Hippocampal formation (tissue), 2 donors: ENCODE data around the gene PBX2.
"Not testable (repeated sequence)": the region's sequence is repeated elsewhere in the genome, so short reads cannot be mapped to it uniquely, and the experiment has no call there.

Source experiments
- DNase-seq, 2 donors: peaks; one replicate each; lab custom pipeline; 2025; lab: John Stamatoyannopoulos, UW

PBX2 gene

GRCh38 chr6:32187009-32187709 lies 2.8 kb downstream of the PBX2 start:
- no peak for DNase-seq

- not testable (repeated sequence) for DNase-seq
These were observed 3.7 kb downstream of the PBX2 start for GRCh38 chr6:32186151-32186840.

- DNase-seq: not testable (repeated sequence)
These were observed 4.3 kb downstream of the PBX2 start for GRCh38 chr6:32185681-32186131.

- DNase-seq: no peak
These were observed 5.8 kb downstream of the PBX2 start, which contains the start of gene AGER for GRCh38 chr6:32184084-32184640. Gene AGER, minus strand, starts transcription at chr6:32184253. Its CDS starts 31 bp downstream, at chr6:32184222.

GRCh38 chr6:32183483-32184083 lies 6.4 kb downstream of the PBX2 start:
- DNase-seq: no peak

- DNase-seq: no peak
These were observed 7.0 kb downstream of the PBX2 start for GRCh38 chr6:32183030-32183429.

- no peak for DNase-seq
These were observed 7.4 kb downstream of the PBX2 start for GRCh38 chr6:32182555-32182981.

GRCh38 chr6:32181915-32182529 lies 8.0 kb downstream of the PBX2 start:
- no peak for DNase-seq

- DNase-seq: no peak
These were observed 8.8 kb downstream of the PBX2 start for GRCh38 chr6:32181148-32181702.

- DNase-seq: no peak
These were observed 10.1 kb downstream of the PBX2 start for GRCh38 chr6:32179766-32180405.

GRCh38 chr6:32178547-32179440 lies 11.2 kb downstream of the PBX2 start:
- DNase-seq: no peak

GRCh38 chr6:32177788-32178546 lies 12.0 kb downstream of the PBX2 start, which contains the start of gene RNF5:
Gene RNF5, plus strand, starts transcription at chr6:32178405. Its CDS starts 107 bp downstream, at chr6:32178512.
- DNase-seq: peak; percentile 98 to 100

- DNase-seq: no peak
These were observed 12.7 kb downstream of the PBX2 start for GRCh38 chr6:32177183-32177787.

GRCh38 chr6:32176476-32177182 lies 13.4 kb downstream of the PBX2 start:
- no peak for DNase-seq

GRCh38 chr6:32175711-32176475 lies 14.1 kb downstream of the PBX2 start, which contains the start of gene AGPAT1:
Gene AGPAT1, minus strand, starts transcription at chr6:32176084. Its CDS starts 4,588 bp downstream, at chr6:32171496.
- peak; percentile 98 for DNase-seq

GRCh38 chr6:32175322-32175710 lies 14.7 kb downstream of the PBX2 start:
- no peak for DNase-seq

- no peak for DNase-seq
These were observed 15.6 kb downstream of the PBX2 start for GRCh38 chr6:32174416-32174815.
